Muscle layer of colon (tissue), 2 donors: ENCODE measurements around the gene CNTRL.
"Not testable (repeated sequence)": the region's sequence is repeated elsewhere in the genome, so short reads cannot be mapped to it uniquely, and the experiment has no call there.

ENCODE experiments used
- H3K27ac ChIP-seq: one replicate; pipeline ENCODE4 v1.7.0; 2013; ENCODE audit warnings: low read depth, mild to moderate bottlenecking, low read length, moderate library complexity
- H3K27me3 ChIP-seq, 2 donors: one replicate each; pipeline ENCODE4 v1.7.0; 2013; ENCODE audit warnings: low read length in 2 of 2, mild to moderate bottlenecking in 2 of 2; ENCODE audit not compliant: insufficient read depth in 2 of 2, control insufficient read depth in 1 of 2
- H3K36me3 ChIP-seq: one replicate; pipeline ENCODE4 v1.7.0; 2013; ENCODE audit warnings: mild to moderate bottlenecking, low read length; ENCODE audit not compliant: insufficient read depth
- H3K4me1 ChIP-seq: one replicate; pipeline ENCODE4 v1.7.0; 2013; ENCODE audit warnings: mild to moderate bottlenecking, low read length; ENCODE audit not compliant: insufficient read depth
- H3K4me3 ChIP-seq, 2 donors: one replicate each; pipeline ENCODE4 v1.7.0; 2013; ENCODE audit warnings: low read length in 2 of 2, low read depth in 1 of 2, mild to moderate bottlenecking in 1 of 2, moderate library complexity in 1 of 2
- H3K9ac ChIP-seq: one replicate; pipeline ENCODE4 v1.7.0; 2013; ENCODE audit warnings: low read length
- H3K9me3 ChIP-seq: one replicate; pipeline ENCODE4 v1.7.0; 2013; ENCODE audit warnings: mild to moderate bottlenecking, low read length
- donor health status: abdominal sarcoma.
- donor health status: Adenocarcinoma of cecum.

The CNTRL gene

GRCh38 chr9:121074370-121075250 is at the start of gene CNTRL:
Gene CNTRL, plus strand, starts transcription at chr9:121074955. Its CDS starts 13,372 bp downstream, at chr9:121088327.
- H3K4me3 ChIP-seq = peak within 1 kb of the TSS; percentile 82 to 85
- no peaks in the 10 kb centered on the region for H3K27me3 ChIP-seq
- H3K9ac ChIP-seq = peak within 1 kb of the TSS; percentile 26
- peaks cover 14% of the 10 kb centered on the region for H3K4me1 ChIP-seq
- H3K27ac ChIP-seq = peak within 1 kb of the TSS; percentile 99
- H3K36me3 ChIP-seq = no peaks in the 10 kb centered on the region
- no peaks in the 10 kb centered on the region for H3K9me3 ChIP-seq

GRCh38 chr9:121026260-121026691 is 48.5 kb upstream of the CNTRL start:
- Histone ChIP-seq H3K36me3 (no peaks in the 10 kb centered on the region), H3K4me3 (no peak overlapping the region), H3K9ac (no peak overlapping the region), H3K9me3 (no peaks in the 10 kb centered on the region), H3K4me1 (no peaks in the 10 kb centered on the region), H3K27me3 (no peaks in the 10 kb centered on the region), H3K27ac (no peak overlapping the region)

- no peaks in the 10 kb centered on the region for H3K4me1 ChIP-seq
- no peaks in the 10 kb centered on the region for H3K9me3 ChIP-seq
- no peaks in the 10 kb centered on the region for H3K36me3 ChIP-seq
- H3K27me3 ChIP-seq = no peaks in the 10 kb centered on the region
- H3K27ac ChIP-seq = no peak overlapping the region
- no peak overlapping the region for H3K9ac ChIP-seq
- no peak overlapping the region for H3K4me3 ChIP-seq
Measured at GRCh38 chr9:121026768-121027167, 48.0 kb upstream of the CNTRL start.

- not testable (repeated sequence) for H3K4me3 ChIP-seq, H3K27me3 ChIP-seq, H3K27ac ChIP-seq, H3K9ac ChIP-seq, H3K9me3 ChIP-seq, H3K4me1 ChIP-seq, H3K36me3 ChIP-seq
Measured at GRCh38 chr9:121028285-121028684, 46.5 kb upstream of the CNTRL start.

GRCh38 chr9:121029469-121029868 is 45.3 kb upstream of the CNTRL start:
- H3K36me3 ChIP-seq = peaks cover 3% of the 10 kb centered on the region

GRCh38 chr9:121034529-121034928 is 40.2 kb upstream of the CNTRL start:
- no peaks in the 10 kb centered on the region for H3K9me3 ChIP-seq
- peaks cover 3% of the 10 kb centered on the region for H3K36me3 ChIP-seq
- H3K4me1 ChIP-seq = no peaks in the 10 kb centered on the region
- no peak overlapping the region for H3K4me3 ChIP-seq
- no peak overlapping the region for H3K9ac ChIP-seq
- no peak overlapping the region for H3K27ac ChIP-seq
- no peaks in the 10 kb centered on the region for H3K27me3 ChIP-seq

More at GRCh38 chr9:121029469-121029868, 45.3 kb upstream of the CNTRL start:
- Histone ChIP-seq H3K27me3 (no peaks in the 10 kb centered on the region), H3K9ac (no peak overlapping the region), H3K4me3 (no peak overlapping the region), H3K27ac (no peak overlapping the region), H3K4me1 (no peaks in the 10 kb centered on the region), H3K9me3 (no peaks in the 10 kb centered on the region)

- H3K4me1 ChIP-seq, H3K4me3 ChIP-seq, H3K36me3 ChIP-seq, H3K9ac ChIP-seq, H3K27me3 ChIP-seq, H3K9me3 ChIP-seq, H3K27ac ChIP-seq: not testable (repeated sequence)
Measured at GRCh38 chr9:121035717-121036116, 39.0 kb upstream of the CNTRL start.

GRCh38 chr9:121038362-121038761 is 36.4 kb upstream of the CNTRL start:
- Histone ChIP-seq H3K4me3 (no peak overlapping the region), H3K9ac (no peak overlapping the region), H3K9me3 (no peaks in the 10 kb centered on the region), H3K4me1 (no peaks in the 10 kb centered on the region), H3K36me3 (peaks cover 3% of the 10 kb centered on the region), H3K27ac (no peak overlapping the region), H3K27me3 (no peaks in the 10 kb centered on the region)

- Histone ChIP-seq H3K36me3 (no peaks in the 10 kb centered on the region), H3K9me3 (no peaks in the 10 kb centered on the region), H3K27me3 (no peaks in the 10 kb centered on the region), H3K4me3 (no peak overlapping the region), H3K27ac (no peak overlapping the region), H3K4me1 (no peaks in the 10 kb centered on the region), H3K9ac (no peak overlapping the region)
Measured at GRCh38 chr9:121038804-121039203, 36.0 kb upstream of the CNTRL start.

GRCh38 chr9:121048175-121048574 is 26.6 kb upstream of the CNTRL start:
- no peak overlapping the region for H3K4me3 ChIP-seq

GRCh38 chr9:121048618-121049017 is 26.1 kb upstream of the CNTRL start:
- H3K4me3 ChIP-seq = no peak overlapping the region
- no peak overlapping the region for H3K27ac ChIP-seq
- no peaks in the 10 kb centered on the region for H3K4me1 ChIP-seq
- H3K27me3 ChIP-seq = no peaks in the 10 kb centered on the region
- H3K36me3 ChIP-seq = no peaks in the 10 kb centered on the region
- no peak overlapping the region for H3K9ac ChIP-seq
- H3K9me3 ChIP-seq = no peaks in the 10 kb centered on the region

More at GRCh38 chr9:121048175-121048574, 26.6 kb upstream of the CNTRL start:
- H3K9me3 ChIP-seq = no peaks in the 10 kb centered on the region
- no peaks in the 10 kb centered on the region for H3K36me3 ChIP-seq
- no peaks in the 10 kb centered on the region for H3K4me1 ChIP-seq
- no peaks in the 10 kb centered on the region for H3K27me3 ChIP-seq
- no peak overlapping the region for H3K27ac ChIP-seq
- H3K9ac ChIP-seq = no peak overlapping the region
